HG03354 (cell line): ENCODE results near the gene NOS1AP.
"Not testable (repeated sequence)": the region's sequence is repeated elsewhere in the genome, so short reads cannot be mapped to it uniquely, and the experiment has no call there.

Experiments
- ATAC-seq: cut with Tn5 transposase; IDR thresholded peaks from one replicate; pipeline ENCODE4 v1.9.1; 2021; ENCODE audit warnings: mild to moderate bottlenecking; ENCODE audit not compliant: unreplicated experiment, poor library complexity, severe bottlenecking

The NOS1AP gene

DNA sequence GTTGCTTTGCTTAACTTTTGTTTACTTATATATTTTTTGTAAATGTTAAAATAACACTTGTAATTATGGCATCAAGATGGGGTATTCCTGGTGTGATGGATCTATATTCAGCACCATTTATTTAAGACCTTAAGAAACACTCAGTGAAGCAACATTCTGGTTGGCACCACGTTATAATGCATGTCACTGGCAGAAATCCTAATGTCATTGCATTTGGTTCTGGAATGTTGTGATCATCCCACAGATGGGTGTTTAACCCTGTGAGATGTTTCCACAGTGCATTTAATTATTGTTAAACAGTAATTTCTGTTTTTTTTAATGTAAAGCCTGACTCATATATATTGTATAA lies 116.5 kb downstream of the NOS1AP start:
- ATAC-seq, result no peak

DNA sequence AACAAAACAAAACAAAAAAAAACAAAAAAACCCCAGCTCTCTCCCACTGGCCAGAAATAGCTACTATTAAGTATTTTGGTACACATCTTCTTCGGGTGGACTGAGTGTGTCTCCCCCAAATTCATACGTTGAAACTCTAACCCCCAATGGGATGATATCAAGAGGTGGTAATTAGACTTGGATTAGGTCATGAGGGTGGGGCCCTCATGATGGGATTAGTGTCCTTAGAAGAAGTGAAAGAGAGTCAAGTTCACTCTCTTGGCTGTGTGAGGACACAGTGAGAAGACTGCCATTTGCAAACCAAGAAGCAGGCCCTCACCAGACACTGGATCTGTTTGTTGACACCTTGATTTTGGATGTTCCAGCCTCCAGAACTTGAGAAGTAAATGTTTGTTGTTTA lies 116.9 kb downstream of the NOS1AP start:
- ATAC-seq, result no peak

DNA sequence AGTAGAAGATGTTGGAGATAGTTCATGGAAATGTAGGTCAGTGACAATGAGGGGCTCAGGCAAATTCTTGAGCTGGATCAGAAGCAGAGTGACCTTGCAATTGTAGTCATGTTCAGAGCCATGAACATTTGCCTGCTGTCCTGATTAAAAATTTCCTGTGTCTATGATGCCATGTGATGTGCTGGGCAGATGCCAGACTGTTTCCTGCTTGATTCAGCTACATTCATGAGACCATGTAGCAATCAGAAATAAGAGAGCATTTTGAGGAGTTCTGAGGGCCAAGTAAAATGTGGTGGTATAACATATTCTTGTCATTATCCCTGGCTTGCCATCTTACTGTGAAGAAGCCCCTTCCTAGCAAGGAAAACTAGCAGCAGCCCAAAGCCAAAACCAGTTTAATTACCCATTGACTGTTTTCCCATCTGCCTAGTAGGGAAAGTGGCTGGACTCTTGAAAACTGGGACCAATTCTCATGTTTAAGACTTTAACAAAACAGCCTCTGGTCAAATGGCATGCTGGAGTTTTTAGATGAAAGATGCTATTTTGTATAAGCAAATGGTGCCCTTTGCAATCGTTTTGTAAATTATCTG lies 118.3 kb downstream of the NOS1AP start:
- ATAC-seq, result no peak

DNA sequence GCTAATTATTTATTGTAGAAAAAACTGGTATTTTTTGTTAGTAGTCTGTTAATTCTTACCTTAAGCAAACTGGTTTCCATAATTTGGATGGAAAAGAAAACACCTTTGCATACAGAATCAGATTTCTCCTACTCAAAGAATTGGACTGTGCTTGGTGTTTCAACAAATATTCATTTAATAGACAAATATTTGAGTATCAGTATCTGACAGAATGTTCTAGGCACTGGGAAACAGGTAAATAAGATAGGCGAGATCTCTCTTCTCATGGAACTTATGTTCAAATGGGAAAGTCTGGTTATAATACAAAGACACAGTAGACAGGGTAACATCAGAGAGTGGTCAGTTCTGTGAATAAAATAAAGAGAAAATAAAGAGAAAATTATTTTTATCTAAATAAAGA lies 119.9 kb downstream of the NOS1AP start:
- ATAC-seq, result no peak

DNA sequence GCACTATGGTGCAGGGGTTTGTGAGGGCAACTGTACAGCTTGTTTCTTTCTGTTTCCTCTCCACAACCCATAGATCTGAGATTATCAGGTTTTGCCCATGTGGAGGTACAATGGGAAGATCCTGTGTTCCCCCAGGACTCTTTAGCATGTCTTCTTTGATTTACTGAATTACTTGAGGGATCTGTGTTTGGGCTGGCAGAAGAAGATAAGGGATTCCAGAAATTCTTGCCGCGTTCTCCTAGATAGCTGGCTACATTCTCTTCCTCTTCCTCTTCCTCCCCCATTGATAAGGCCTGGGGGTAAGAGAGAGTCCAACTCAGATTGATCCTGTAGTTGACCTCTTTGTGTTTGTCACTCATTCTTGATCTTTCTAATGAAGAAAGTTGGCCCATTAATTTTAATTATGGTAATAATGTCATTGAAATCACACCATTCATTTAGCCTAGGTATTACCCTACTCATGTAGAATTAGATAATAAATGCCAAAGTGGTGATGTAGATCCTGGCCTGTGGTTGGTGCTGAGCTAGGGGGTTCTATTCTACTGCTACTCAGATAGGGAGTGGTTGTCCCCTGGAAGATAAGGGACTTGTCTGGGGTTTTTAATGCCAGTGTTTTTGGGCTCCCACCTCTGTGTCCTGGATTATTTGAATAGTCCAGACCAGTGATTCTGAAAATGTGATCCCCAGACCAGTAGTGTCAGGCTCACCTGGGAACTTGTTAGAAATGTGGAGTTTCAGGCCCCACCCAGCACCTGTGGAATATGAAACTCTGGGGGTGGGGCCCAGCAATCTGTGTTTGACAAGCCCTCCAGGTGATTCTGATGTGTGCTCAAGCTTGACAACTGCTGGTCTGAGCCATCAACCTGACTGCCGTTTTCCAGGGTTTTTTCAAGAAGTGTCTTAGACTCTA lies 122.2 kb downstream of the NOS1AP start:
- no peak for ATAC-seq

DNA sequence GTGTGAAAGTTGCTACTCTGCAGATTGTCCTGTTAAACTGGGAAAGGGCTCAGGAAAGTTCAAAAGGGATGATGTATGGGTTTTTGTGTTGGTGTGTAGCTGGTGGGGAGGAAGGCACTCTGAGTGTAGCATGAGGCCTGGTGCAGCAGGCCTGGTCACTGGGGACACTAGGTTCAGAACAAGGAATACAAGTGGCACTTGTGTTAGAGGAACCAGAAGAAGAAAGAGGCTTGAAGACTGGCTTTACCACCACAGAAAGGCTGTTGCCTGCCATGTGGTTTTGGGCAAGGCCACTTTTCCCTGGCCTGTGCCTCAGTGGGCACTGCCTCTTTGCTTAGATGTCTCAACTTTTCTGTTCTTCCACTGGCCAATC lies 122.8 kb downstream of the NOS1AP start:
- no peak for ATAC-seq

DNA sequence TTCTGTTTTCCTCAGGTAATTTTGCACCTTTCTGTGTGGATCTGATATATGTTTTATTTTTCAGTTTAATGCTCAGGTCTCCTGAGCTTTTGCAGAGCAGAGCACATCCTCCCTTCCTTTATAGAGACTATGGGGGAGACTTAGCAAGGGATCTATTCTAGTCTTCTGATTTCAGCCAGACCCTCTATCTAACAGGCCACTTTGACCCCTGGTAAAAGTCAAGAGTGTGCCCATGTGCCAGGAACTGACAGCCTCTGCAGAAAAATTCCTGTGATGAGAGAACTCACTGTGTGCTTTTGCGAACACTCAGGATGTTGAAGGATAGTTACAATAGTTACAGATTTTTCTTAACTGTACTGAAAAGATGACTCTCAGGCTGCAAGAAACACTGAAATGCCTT lies 123.3 kb downstream of the NOS1AP start:
- ATAC-seq, result no peak

DNA sequence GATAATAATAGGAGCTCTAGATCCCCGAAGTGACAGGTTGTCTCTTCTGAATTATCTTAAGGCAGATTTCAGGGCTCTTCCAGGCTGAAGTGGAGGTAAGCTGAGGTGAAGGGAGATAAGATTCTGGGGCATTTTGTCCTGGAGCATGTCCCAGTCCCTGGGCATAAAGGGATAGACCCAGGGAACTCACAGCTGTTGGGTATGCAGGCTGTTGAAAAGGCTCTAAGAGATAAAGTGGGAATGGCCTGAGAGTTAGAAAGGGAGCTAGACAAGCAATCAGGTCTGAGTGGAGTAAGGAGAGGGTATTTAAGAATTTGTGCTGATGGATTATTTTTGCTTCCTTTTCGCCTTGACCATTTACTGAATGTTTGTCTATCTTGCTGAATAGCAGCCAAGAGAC lies 123.7 kb downstream of the NOS1AP start:
- ATAC-seq, result no peak

DNA sequence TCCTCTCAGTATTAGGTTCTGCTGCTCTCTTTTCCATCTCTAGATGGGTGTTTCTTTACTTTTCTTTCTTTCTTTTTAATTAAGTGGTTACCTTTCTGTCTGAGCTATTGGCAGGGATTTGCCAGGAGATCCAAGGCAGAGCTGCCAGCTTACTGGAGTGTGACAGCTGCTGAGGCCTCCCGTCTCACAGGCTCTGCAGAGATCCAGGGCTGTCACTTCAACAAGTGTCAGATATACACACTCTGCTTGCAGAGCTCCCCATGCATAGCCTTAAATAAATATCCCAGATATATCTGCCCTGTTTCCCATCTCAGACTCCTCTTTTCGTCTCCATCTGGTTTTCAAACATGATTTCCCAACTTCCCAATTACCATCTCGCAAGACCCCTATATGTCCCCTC lies 124.3 kb downstream of the NOS1AP start:
- no peak for ATAC-seq

DNA sequence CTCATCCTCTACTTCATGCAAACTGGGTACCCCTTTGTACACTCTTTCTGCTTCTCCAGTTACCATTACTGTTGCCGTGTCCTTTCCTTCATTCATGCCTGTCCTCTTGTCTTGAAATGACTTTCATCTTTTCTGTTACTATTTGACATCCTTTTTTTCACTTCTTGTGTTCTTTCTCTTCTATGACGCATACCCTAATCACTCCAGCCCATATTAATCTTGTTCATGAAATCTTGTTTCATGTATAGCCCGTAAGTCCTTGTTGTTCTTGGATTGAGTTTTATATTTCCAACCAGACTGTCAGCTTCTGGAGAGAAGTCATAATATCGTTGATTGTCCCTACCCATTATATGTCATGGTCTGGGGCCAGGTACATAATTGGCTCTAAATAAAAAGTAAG lies 126.1 kb downstream of the NOS1AP start:
- ATAC-seq, result no peak

DNA sequence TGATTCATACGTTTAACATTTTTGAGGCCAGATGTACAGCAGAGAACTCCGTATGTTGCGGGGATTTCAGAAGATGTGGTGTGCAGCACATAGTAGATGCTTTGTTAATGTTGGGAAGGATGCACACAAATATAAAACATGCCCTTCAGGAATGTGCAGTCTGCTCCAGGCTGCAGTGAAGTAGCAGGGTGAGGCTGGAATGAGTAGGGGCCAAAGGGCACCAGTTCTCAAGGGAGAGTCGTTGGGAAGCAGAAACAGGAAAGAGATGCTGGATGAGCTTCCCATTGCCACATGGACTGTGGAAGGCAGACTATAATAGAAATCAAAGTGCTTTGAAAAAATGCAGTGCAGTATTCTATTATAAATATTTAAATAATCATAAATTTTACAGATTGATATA lies 126.9 kb downstream of the NOS1AP start:
- ATAC-seq, result no peak

DNA sequence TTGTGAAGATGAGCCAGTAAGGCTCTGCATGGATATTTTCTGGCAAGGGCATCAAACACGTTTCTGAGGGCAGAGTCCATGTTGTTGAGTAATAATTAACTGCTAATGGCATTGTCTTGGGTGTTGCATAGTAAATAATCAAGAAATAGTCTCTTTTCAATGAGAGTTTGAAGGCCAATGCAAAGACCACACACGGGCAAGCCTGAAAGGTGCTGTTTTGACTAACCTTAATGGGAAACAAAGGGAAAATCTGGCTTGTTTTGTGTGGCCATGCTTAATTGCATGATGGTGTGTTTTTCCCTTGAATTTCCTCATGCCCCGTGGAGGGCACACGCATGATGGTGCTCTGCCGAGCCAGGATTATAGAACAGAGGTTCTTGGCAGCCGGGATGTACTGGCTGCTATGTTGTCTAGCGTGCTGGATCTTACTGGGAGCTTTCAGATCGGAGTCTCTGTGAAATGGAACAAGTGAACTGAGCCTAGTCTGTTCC lies 127.6 kb downstream of the NOS1AP start:
- no peak for ATAC-seq

DNA sequence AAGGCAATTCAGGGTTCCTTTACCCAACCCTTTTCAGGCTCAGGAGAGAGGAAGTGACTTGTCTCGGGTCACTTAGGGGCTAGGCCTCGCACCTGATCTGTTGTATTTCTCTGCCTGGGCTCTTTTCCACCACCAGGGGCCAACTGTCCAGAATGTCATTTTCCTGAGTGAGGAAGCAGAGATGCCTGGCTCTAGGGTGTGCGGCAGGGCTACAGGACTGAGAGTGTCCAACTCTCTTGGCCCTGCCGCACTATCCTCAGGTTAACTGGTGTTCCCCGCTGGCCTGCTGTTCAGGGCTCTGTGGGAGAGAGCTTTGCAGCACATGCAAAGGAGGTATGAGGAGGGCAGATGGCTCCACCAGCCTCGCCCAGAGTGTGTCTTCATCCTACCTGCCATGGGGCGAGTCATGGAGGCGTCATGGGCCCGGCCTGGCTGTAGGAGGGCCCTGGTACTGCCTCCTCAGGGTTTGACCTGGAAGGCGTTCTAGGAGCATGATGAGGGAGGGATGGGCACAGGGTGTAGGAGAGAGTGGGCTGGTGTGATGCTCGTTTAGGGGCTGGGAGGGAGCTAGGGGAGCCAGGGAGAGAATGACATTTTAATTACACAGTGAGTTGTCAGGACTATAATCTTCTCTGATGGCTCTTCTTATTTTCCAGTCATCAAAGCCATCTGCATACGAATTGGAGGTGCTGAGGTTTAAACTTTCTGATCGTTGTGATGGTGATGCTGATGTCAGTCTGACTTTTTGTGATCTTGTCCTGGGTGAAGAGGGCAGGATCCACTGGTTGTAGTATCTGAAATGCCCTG lies 128.3 kb downstream of the NOS1AP start:
- ATAC-seq, result no peak

DNA sequence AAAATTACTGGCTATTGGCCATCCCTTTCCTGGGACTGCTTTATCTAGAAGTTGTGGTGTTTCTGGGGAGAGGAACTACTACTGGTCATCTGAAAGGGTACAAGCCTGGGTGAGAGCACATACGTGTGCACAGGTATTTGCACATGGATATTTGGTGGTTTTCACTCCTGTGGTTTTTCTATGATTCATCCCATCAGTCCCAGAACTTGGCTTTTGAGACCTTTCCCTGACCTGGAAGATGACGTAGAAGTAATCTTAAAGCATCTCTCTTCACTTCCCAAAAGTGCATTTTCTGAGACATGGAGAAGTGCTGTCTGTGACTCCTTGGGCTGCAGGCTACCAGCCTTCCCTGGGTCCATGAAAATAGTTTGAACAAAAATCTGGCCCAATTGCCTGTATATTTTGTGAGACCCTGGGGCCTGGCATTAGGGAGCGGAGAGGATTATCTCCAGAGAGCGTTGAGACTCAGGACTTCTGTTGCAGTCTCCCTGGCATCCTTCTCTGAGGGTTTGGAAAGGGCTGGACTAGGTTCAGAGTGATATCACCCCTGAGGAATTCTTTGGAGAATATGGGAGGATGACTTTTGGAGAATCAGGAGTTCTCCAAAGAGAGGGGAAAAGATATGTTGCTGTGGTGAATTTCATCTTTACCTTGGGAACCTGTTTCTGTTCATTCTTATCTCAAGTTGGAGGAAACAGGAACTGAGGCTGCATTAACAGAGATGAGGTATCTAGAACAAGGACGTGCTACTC lies 130.8 kb downstream of the NOS1AP start:
- no peak for ATAC-seq

DNA sequence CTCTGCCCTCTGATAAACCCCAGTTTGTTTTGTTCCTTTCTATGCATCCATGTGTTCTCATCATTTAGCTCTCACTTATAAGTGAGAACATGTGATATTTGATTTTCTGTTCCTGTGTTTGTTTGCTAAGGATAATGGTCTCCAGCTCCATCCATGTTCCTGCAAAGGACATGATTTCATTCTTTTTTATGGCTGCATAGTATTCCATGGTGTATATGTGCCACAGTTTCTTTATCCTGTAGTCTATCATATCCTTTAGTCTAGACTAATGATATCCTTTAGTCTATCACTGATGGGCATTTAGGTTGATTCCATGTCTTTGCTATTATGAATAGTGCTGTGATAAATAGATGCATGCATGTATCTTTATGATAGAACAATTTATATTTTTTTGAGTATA lies 131.6 kb downstream of the NOS1AP start:
- ATAC-seq, result not testable (repeated sequence)

DNA sequence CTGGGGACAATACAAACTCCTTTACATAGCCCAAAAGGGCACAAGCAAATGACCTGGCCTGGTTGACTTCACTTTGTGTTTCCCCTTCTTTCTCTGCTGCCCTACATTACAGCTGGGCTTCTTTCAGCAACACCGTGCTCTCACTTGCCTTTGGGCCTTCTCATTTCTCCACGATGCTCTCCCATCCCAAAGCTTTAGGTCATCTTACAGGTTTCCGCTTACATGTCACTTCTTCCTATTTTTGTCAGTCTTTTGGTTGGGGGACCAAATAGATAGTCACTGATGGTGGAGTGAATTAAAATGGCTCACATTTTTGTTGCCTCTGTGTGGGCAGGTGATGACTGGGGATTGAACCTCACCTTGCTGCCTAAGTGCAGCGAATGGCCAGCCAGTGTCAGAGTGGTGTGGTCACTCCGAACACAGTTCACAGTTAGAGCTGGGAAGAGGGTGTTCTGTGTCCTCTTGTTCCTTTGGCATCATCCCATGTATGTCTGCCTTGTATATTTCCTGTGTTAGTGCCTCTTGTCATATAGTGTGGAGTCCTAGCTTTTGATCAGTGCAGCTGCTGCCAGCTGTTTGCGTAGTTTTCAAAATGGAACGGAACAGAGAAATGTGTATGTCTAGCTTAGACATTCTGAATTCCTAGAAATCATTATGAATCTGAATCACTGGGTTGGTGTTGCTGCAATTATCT lies 134.8 kb downstream of the NOS1AP start:
- no peak for ATAC-seq

DNA sequence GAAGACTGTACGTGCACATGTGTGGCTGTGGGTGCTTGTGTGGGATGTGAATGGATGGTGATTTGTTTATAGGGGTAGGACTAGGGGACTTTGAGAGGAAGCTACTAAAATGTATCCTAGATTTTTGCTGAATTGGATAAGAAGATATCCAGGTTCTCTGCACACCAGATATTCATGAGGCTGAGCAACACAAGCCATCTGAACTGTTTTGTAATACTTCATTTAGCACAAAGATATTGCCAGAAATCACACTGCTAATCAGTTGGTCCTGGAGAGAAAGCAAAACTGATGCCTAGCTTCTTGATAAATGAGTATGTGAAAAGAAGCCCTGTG lies 135.3 kb downstream of the NOS1AP start:
- ATAC-seq, result no peak

DNA sequence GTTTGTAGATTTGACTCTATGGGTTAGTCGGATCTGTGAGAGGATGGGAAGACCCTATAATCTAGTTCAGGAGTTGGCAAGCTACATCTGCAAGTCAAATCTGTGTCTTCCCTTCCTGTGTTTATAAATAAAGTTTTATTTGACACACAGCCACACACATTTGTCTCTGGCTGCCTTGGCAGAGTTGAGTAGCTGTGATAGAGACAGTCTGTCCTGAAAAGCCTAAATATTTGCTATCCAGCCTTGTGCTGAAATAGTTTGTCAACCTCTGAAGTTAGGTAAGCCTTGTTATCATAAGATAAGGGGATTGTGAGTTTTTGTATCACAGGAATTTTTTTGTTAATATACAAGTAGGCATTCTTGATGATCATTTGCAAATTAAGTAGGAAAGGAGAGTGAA lies 136.8 kb downstream of the NOS1AP start:
- no peak for ATAC-seq

DNA sequence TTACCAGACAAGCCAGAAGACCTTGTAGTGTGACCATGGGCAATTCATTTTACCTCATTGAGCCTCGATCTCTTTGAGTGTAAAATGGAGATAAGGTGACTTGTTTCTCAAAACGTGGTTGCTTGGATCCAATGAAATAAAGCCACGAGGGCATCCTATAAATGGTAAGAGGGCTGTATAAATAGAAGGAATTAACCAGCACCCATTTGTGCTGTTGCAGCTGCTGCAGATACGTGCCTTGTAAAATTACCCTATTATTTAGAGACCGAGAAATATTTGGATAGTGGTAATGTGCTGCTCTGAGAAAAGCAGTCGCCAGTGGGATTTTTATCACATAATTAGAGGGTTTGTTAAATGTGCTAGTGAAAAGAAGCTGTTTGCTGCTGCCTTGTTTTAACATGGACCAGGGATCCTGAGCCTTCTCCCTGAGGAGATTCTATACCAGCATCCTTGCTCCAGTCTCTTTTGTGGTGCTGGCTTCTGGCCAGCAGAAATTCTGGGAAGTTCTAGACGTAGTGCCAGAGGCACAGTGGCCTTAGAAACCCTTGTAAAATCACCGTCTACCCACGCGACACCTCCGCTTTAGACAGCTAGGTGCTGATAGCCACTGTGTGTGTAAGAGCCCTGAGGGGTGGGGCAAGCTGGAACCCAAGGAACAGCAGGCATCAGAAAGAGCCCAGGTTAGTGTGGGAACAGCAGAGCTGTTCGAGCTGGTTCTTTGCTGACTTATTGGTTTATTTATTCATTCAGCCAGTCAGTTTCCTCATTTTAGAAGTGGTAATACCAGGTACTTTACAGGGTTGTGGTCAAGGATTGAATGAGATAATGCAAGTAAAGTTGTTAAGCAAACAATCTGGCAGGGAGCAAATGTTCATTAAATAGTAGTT lies 137.5 kb downstream of the NOS1AP start:
- no peak for ATAC-seq
